GM12878 (cell line): Measurements from ENCODE around the gene BEND4. TPM values are rescaled to one million over a fixed set of nuclear protein-coding genes. Genes with fewer than 3 reads are reported as not detected.

Source experiments
- ATAC-seq: fragments of 200-7000 bp; cut with Tn5 transposase; 3 replicates; pipeline ENCODE4 v1.9.1; 2020; ENCODE audit warnings: mild to moderate bottlenecking, moderate library complexity
- BruUV-seq: library from RNA; stranded (reverse); fragments of 400-500 nt; replicated peaks from 2 replicates; lab custom pipeline; 2021; lab: Mats Ljungman, UMichigan
- CTCF ChIA-PET: fragments of 300-600 bp; sonication (Branson Sonifier 250); formaldehyde crosslinking; extraction: SDS; loops from one replicate; lab custom pipeline; 2021; ENCODE audit warnings: inconsistent platforms; lab: Yijun Ruan, JAX
- POLR2A ChIA-PET: fragments of 350-600 bp; formaldehyde crosslinking; extraction: SDS; loops from one replicate; lab custom pipeline; 2021; ENCODE audit warnings: inconsistent platforms; lab: Charles Lee
- RAD21 ChIA-PET: fragments of 300-600 bp; sonication (Branson Sonifier 250); formaldehyde crosslinking; loops from one replicate; lab custom pipeline; 2023; ENCODE audit warnings: antibody characterized with exemption; ENCODE audit not compliant: unreplicated experiment; lab: Charles Lee
- SMC1A ChIA-PET: fragments of 300-600 bp; sonication (Branson Sonifier 250); formaldehyde crosslinking; loops from one replicate; lab custom pipeline; 2023; ENCODE audit not compliant: unreplicated experiment, uncharacterized antibody; lab: Charles Lee
- DNase-seq: peaks from one replicate; pipeline ENCODE4 v3.0.0-alpha.2; 2011; ENCODE audit warnings: low read depth, low spot score
- FAIRE-seq: peaks from 3 replicates; lab custom pipeline; 2011; peaks lifted over from hg19 to GRCh38; lab: Jason Lieb, UNC
- H2AFZ ChIP-seq: 2 replicates; pipeline ENCODE4 v1.6.0; 2011; ENCODE audit warnings: low read depth, low read length, control low read depth; ENCODE audit not compliant: control insufficient read depth
- H3K27ac ChIP-seq: 2 replicates; pipeline ENCODE4 v1.5.1; 2011; ENCODE audit warnings: control low read depth; ENCODE audit not compliant: control insufficient read depth, insufficient read depth
- H3K27me3 ChIP-seq, 2 experiments: replicated peaks in 1 of 2; 2 replicates each; pipeline versions ENCODE4 v1.6.0 to v1.6.1; 2011; ENCODE audit warnings: low read length in 1 of 2; ENCODE audit not compliant: control insufficient read depth in 2 of 2, insufficient read depth in 2 of 2
- H3K36me3 ChIP-seq, 2 experiments: 2 replicates each; pipeline ENCODE4 v1.5.1; 2011; ENCODE audit warnings: low read length in 1 of 2; ENCODE audit not compliant: control insufficient read depth in 2 of 2, insufficient read depth in 2 of 2
- H3K4me1 ChIP-seq: 2 replicates; pipeline ENCODE4 v1.6.1; 2011; ENCODE audit warnings: mild to moderate bottlenecking, low read length, moderate library complexity, mixed read lengths; ENCODE audit not compliant: control insufficient read depth, insufficient read depth
- H3K4me2 ChIP-seq: 2 replicates; pipeline ENCODE4 v1.6.0; 2011; ENCODE audit warnings: control low read depth; ENCODE audit not compliant: control insufficient read depth, insufficient read depth
- H3K4me3 ChIP-seq: fragments of 200-600 bp; sonication (generic); 2 replicates; pipeline ENCODE4 v1.5.1; 2016
- H3K79me2 ChIP-seq: 2 replicates; pipeline ENCODE4 v1.6.0; 2011; ENCODE audit warnings: low read length; ENCODE audit not compliant: control insufficient read depth, insufficient read depth
- H3K9ac ChIP-seq: 2 replicates; pipeline ENCODE4 v1.8.0; 2011; ENCODE audit warnings: low read length, control low read depth, mixed read lengths; ENCODE audit not compliant: control insufficient read depth, insufficient read depth
- H3K9me3 ChIP-seq: replicated peaks from 3 replicates; pipeline ENCODE4 v1.5.1; 2011; ENCODE audit warnings: mild to moderate bottlenecking, low read length; ENCODE audit not compliant: control insufficient read depth, insufficient read depth
- H4K20me1 ChIP-seq: 2 replicates; pipeline ENCODE4 v1.6.0; 2011; ENCODE audit not compliant: control insufficient read depth, insufficient read depth
- CREM ChIP-seq: IDR thresholded peaks from 2 replicates; pipeline ENCODE4 v1.6.1; 2014; ENCODE audit warnings: antibody characterized with exemption, low read depth
- HCFC1 ChIP-seq: fragments of 150-350 bp; IDR thresholded peaks from 2 replicates; pipeline ENCODE4 v1.6.1; 2014; ENCODE audit warnings: low read length
- HDAC6 ChIP-seq: fragments of 200-600 bp; sonication (generic); IDR thresholded peaks from one replicate; pipeline ENCODE4 v1.8.0; 2017; ENCODE audit warnings: antibody characterized with exemption; ENCODE audit not compliant: unreplicated experiment
- JUND ChIP-seq: IDR thresholded peaks from 2 replicates; pipeline ENCODE4 v1.6.1; 2012; ENCODE audit warnings: low read depth, mild to moderate bottlenecking, low read length, improper control_type of control experiment, moderate library complexity
- NFIC ChIP-seq: IDR thresholded peaks from 2 replicates; pipeline ENCODE4 v1.6.1; 2012; ENCODE audit warnings: low read depth, mild to moderate bottlenecking, inconsistent platforms, low read length, moderate library complexity
- NR2C1 ChIP-seq: fragments of 450-650 bp; IDR thresholded peaks from 2 replicates; pipeline ENCODE4 v1.6.1; 2017; ENCODE audit warnings: antibody characterized with exemption, mild to moderate bottlenecking, moderate library complexity
- NR2C2 ChIP-seq: IDR thresholded peaks from 2 replicates; pipeline ENCODE4 v1.6.1; 2011; ENCODE audit warnings: borderline replicate concordance, low read depth; ENCODE audit not compliant: control insufficient read depth, insufficient read length
- ZNF217 ChIP-seq: fragments of 450-650 bp; IDR thresholded peaks from 2 replicates; pipeline ENCODE4 v1.6.1; 2017; ENCODE audit warnings: antibody characterized with exemption, mild to moderate bottlenecking
- WGBS: methylation state at CpG from one replicate; pipeline ENCODE4 v1.1.6; 2016; ENCODE audit warnings: low lambda C conversion rate; ENCODE audit not compliant: insufficient replicate concordance, insufficient coverage; ENCODE audit errors: missing lambda C conversion rate; 5-methylcytosine and 5-hydroxymethylcytosine counted together
- in situ Hi-C: fragments of 300-500 bp; cut with MboI; formaldehyde crosslinking; loops from 9 replicates; pipeline ENCODE4 v1.14.3; 2018; ENCODE audit warnings: mixed read lengths
- intact Hi-C: fragments of 100-400 bp; cut with micrococcal nuclease; formaldehyde crosslinking; loops from one replicate; pipeline ENCODE4 v1.14.2; 2022; ENCODE audit not compliant: unreplicated experiment
- polyA plus RNA-seq, 11 experiments: library from polyadenylated mRNA; depleted of rRNA in 4 of 11; unstranded in 6 of 11; stranded (reverse) in 5 of 11; fragments of >200 nt; fragmentation: Nextera tagmentation in 4 of 11; fragmentation: Illumina TruSeq in 1 of 11; extraction: Ambion mirVana in 4 of 11; extraction: Trizol in 1 of 11; gene quantifications; 1 replicate in 1 of 11; 2 replicates in 10 of 11; pipeline versions ENCODE4 v1.2.1 to v1.2.3, GENCODE V29; 2011 to 2016; ENCODE audit warnings: inconsistent platforms in 2 of 11, missing spikeins in 2 of 11, low read depth in 1 of 11
- total RNA-seq, 4 experiments: library from RNA; depleted of rRNA in 3 of 4; stranded (reverse); fragments of >200 nt in 3 of 4; fragmentation: Illumina TruSeq in 1 of 4; extraction: Trizol in 1 of 4; gene quantifications; 2 replicates each; pipeline versions ENCODE4 v1.2.1 to v1.2.3, GENCODE V29; 2013 to 2021
- TF ChIP-seq, protein P1 (sequence below): IDR thresholded peaks from 2 replicates; pipeline ENCODE4 v1.6.1; 2011; ENCODE audit warnings: mild to moderate bottlenecking, low read depth, low read length, moderate library complexity; ENCODE audit not compliant: insufficient replicate concordance
- TF ChIP-seq, protein P2 (sequence below): IDR thresholded peaks from 2 replicates; pipeline ENCODE4 v1.6.1; 2012; ENCODE audit warnings: low read length, inconsistent platforms
- TF ChIP-seq, protein P3 (sequence below): IDR thresholded peaks from 2 replicates; pipeline ENCODE4 v1.6.1; 2012; ENCODE audit warnings: improper control_type of control experiment, low read depth, low read length; ENCODE audit not compliant: insufficient replicate concordance

BEND4 gene
- total and polyA plus RNA-seq, 10 of the 15 experiments (the other 5 are each of a cell fraction or from before 2014, with no cell fraction given), result under 0.01 to 0.15 (median 0.04) TPM; not detected in 1

DNA sequence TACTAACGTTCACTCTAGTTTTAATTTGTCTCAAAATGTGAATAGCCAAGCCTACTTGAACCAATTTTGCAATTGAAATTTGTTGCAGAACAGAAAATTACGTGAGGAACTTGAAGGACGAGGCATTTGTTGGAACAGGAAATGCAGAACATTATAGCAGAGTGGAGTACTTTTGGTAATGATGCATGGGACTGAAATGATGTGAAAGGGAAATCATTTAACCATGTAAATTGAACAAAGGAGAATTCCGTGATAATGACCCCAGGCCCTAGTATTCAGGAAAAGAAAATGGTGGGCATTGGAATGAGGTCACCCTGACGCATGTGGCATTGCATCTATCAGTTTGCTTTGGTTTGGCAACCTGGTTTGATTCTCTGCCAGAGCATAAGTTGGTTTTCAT lies 44.9 kb upstream of the BEND4 start:
- no peaks in the 10 kb centered on the region for H3K79me2 ChIP-seq
- H3K36me3 ChIP-seq, result no peaks in the 10 kb centered on the region
- in situ Hi-C loops, result no loop called here
- SMC1A ChIA-PET, result no interaction called here
- POLR2A ChIA-PET, result no interaction called here
- RAD21 ChIA-PET, result no interaction called here
- no peak for DNase-seq
- no peak overlapping the region for H3K4me2 ChIP-seq
- no peak for TF ChIP-seq ZNF217
- TF ChIP-seq NR2C2, result no peak
- TF ChIP-seq HDAC6, result no peak
- H2AFZ ChIP-seq, result no peak overlapping the region
- H3K27ac ChIP-seq, result no peak overlapping the region
- ATAC-seq, result no peak
- no peak for FAIRE-seq
- H4K20me1 ChIP-seq, result no peaks in the 10 kb centered on the region
- 7% methylated on average over 5 of the region's 5 CpGs for WGBS
- no peak overlapping the region for H3K4me3 ChIP-seq
- no peak overlapping the region for H3K9ac ChIP-seq
- H3K9me3 ChIP-seq, result no peaks in the 10 kb centered on the region
- H3K27me3 ChIP-seq, result no peaks in the 10 kb centered on the region
- intact Hi-C loops, result no loop called here
- CTCF ChIA-PET, result no interaction called here
- H3K4me1 ChIP-seq, result no peaks in the 10 kb centered on the region
- BruUV-seq, result no TSS peak

DNA sequence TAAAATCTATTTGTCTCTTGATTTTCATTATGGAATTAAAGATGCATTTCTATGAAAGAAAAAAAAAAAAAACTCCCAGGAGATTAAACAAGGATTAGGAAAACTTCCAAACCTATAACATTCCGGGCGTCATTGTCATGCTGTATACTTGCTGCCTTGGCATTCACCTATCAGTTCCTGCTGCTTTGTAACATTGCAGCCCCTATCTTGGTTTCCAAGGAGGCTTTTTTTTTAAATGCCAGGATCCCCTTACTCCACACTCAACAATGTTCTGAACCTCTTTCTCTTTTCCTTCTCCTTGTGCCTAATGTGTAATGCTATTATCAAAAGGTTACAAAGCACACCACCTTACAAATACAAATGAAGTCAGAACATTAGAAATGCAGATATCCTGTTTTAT lies 20.5 kb upstream of the BEND4 start:
- no peak for FAIRE-seq
- WGBS, result 72% methylated on average over 2 of the region's 2 CpGs
- H2AFZ ChIP-seq, result no peak overlapping the region
- in situ Hi-C loops (no loop called here), intact Hi-C loops (no loop called here)
- H3K4me1 ChIP-seq, result peaks cover 2% of the 10 kb centered on the region; the same call in 1 of the 2 replicates
- no peak overlapping the region for H3K27ac ChIP-seq
- H3K79me2 ChIP-seq, result no peaks in the 10 kb centered on the region
- RAD21 ChIA-PET, result no interaction called here
- DNase-seq, result no peak
- ATAC-seq, result no peak
- SMC1A ChIA-PET, result no interaction called here
- H3K36me3 ChIP-seq, result no peaks in the 10 kb centered on the region
- no peak overlapping the region for H3K4me3 ChIP-seq
- no peaks in the 10 kb centered on the region for H3K27me3 ChIP-seq
- POLR2A ChIA-PET, result no interaction called here
- no peaks in the 10 kb centered on the region; the same call in 2 of the 3 replicates for H3K9me3 ChIP-seq
- H4K20me1 ChIP-seq, result no peaks in the 10 kb centered on the region
- no peak overlapping the region for H3K9ac ChIP-seq
- CTCF ChIA-PET, result no interaction called here
- H3K4me2 ChIP-seq, result no peak overlapping the region
- no TSS peak for BruUV-seq
- TF ChIP-seq, protein P1, sequence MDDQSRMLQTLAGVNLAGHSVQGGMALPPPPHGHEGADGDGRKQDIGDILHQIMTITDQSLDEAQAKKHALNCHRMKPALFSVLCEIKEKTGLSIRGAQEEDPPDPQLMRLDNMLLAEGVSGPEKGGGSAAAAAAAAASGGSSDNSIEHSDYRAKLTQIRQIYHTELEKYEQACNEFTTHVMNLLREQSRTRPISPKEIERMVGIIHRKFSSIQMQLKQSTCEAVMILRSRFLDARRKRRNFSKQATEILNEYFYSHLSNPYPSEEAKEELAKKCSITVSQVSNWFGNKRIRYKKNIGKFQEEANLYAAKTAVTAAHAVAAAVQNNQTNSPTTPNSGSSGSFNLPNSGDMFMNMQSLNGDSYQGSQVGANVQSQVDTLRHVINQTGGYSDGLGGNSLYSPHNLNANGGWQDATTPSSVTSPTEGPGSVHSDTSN, result no peak
- TF ChIP-seq, protein P2, sequence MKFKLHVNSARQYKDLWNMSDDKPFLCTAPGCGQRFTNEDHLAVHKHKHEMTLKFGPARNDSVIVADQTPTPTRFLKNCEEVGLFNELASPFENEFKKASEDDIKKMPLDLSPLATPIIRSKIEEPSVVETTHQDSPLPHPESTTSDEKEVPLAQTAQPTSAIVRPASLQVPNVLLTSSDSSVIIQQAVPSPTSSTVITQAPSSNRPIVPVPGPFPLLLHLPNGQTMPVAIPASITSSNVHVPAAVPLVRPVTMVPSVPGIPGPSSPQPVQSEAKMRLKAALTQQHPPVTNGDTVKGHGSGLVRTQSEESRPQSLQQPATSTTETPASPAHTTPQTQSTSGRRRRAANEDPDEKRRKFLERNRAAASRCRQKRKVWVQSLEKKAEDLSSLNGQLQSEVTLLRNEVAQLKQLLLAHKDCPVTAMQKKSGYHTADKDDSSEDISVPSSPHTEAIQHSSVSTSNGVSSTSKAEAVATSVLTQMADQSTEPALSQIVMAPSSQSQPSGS, result no peak
- no peak for TF ChIP-seq NFIC
- no peak for TF ChIP-seq JUND
- no peak for TF ChIP-seq NR2C1
- TF ChIP-seq CREM, result no peak
- TF ChIP-seq HCFC1, result no peak
- TF ChIP-seq, protein P3, sequence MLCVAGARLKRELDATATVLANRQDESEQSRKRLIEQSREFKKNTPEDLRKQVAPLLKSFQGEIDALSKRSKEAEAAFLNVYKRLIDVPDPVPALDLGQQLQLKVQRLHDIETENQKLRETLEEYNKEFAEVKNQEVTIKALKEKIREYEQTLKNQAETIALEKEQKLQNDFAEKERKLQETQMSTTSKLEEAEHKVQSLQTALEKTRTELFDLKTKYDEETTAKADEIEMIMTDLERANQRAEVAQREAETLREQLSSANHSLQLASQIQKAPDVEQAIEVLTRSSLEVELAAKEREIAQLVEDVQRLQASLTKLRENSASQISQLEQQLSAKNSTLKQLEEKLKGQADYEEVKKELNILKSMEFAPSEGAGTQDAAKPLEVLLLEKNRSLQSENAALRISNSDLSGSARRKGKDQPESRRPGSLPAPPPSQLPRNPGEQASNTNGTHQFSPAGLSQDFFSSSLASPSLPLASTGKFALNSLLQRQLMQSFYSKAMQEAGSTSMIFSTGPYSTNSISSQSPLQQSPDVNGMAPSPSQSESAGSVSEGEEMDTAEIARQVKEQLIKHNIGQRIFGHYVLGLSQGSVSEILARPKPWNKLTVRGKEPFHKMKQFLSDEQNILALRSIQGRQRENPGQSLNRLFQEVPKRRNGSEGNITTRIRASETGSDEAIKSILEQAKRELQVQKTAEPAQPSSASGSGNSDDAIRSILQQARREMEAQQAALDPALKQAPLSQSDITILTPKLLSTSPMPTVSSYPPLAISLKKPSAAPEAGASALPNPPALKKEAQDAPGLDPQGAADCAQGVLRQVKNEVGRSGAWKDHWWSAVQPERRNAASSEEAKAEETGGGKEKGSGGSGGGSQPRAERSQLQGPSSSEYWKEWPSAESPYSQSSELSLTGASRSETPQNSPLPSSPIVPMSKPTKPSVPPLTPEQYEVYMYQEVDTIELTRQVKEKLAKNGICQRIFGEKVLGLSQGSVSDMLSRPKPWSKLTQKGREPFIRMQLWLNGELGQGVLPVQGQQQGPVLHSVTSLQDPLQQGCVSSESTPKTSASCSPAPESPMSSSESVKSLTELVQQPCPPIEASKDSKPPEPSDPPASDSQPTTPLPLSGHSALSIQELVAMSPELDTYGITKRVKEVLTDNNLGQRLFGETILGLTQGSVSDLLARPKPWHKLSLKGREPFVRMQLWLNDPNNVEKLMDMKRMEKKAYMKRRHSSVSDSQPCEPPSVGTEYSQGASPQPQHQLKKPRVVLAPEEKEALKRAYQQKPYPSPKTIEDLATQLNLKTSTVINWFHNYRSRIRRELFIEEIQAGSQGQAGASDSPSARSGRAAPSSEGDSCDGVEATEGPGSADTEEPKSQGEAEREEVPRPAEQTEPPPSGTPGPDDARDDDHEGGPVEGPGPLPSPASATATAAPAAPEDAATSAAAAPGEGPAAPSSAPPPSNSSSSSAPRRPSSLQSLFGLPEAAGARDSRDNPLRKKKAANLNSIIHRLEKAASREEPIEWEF, result no peak
